Measurements from ENCODE around the gene KIF14.

- TF ChIP-seq CTCF (IDR thresholded peaks at IDR 0.05) (no peak), POLR2A (IDR thresholded peaks at IDR 0.05) (no peak)
Observed at GRCh38 chr1:200658037-200658818, 37.7 kb upstream of the KIF14 start.

All from sigmoid colon (tissue), 3 donors.